Stimulated activated CD8-positive, alpha-beta memory T cell treated with anti-CD3 and anti-CD28 coated beads, Interleukin-15, amount 100 ng/mL, for 1 hour (primary cell): ENCODE measurements around the gene AP1AR.
"Not testable (repeated sequence)": the region's sequence is repeated elsewhere in the genome, so short reads cannot be mapped to it uniquely, and the experiment has no call there.

ENCODE experiments used
- DNase-seq: peaks from one replicate; pipeline ENCODE4 v3.0.0-alpha.2; 2020; ENCODE audit warnings: low read depth

AP1AR gene

DNA sequence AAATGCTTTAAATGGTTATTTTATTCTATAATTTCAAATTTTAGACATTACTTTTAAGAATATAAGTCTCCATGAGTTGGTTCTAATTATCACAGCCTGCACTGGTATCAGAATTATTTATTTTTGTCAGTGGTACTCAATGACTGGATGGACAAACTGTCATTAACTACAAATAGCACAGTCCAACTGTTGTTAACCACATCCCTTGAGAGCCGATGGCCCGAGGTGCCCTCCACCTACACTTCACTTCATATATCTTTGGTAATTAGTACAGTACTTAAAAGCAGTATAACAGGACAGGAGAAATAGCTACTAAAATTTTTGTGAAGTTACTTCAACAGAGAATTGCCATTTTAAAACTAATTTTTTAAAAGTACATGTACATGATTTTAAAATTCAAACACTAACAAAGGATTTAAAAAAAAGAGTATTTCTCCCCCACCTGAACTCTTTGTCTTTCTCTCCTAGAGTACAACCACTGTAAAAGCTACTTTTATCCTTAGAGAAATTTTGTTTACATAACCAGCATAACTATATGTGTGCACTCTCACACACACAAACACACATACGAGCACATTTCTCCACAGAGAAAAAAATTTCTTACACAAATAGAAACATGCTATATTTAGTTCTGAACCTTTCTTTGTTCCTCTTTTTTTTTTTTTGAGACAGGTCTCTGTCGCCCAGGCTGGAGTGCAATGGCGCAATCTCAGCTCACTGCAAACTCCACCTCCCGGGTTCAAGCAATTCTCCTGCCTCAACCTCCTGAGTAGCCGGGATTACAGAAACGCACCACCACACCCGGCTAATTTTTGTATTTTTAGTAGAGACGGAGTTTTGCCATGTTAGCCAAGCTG lies 47.7 kb downstream of the AP1AR start:
- no peak for DNase-seq

GRCh38 chr4:112279882-112280315 lies 48.3 kb downstream of the AP1AR start:
- no peak for DNase-seq

DNA sequence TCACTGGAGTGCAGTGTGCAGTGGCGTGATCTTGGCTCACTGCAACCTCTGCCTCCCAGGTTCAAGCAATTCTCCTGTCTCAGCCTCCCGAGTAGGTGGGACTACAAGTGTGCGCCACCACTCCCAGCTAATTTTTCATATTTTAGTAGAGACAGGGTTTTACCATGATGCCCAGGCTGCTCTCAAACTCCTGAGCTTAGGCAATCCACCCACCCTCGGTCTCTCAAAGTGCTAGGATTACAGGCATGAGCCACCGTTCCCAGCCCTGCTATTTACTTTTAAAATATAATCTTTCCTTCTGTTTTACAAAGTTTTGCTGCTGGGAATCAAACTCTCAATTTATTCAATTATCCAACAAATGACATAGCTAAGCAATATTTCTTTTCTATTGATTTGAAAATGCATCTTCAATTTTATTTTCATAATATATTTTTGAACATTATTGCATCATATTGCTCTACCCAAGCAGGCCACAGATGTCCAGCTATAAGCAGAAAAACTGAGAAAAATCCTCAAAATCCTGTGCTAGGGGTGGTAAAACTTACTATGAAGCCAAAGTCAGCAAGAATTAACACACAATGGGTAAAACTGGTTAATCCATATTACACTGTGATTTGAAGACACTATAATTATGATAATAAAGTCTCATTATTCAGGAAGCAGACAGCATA lies 48.9 kb downstream of the AP1AR start:
- no peak for DNase-seq

DNA sequence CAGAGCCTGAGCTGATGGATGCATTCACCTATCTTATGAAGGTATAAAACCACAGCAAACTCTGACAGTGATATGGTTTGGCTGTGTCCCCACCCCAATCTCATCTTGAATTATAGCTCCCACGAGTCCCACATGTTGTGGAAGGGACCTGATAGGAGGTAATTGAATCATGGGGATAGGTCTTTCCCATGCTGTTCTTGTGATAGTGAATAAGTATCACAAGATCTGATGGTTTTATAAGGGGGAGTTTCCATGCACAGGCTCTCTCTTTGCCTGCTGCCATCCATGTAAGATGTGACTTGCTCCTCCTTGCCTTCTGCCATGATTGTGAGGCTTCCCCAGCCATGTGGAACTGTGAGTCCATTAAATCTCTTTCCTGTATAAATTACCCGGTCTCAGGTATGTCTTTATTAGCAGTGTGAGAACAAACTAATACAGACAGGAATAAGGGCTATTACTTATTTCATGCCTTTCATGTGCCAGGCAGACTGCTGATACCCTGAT lies 50.4 kb downstream of the AP1AR start:
- not testable (repeated sequence) for DNase-seq

DNA sequence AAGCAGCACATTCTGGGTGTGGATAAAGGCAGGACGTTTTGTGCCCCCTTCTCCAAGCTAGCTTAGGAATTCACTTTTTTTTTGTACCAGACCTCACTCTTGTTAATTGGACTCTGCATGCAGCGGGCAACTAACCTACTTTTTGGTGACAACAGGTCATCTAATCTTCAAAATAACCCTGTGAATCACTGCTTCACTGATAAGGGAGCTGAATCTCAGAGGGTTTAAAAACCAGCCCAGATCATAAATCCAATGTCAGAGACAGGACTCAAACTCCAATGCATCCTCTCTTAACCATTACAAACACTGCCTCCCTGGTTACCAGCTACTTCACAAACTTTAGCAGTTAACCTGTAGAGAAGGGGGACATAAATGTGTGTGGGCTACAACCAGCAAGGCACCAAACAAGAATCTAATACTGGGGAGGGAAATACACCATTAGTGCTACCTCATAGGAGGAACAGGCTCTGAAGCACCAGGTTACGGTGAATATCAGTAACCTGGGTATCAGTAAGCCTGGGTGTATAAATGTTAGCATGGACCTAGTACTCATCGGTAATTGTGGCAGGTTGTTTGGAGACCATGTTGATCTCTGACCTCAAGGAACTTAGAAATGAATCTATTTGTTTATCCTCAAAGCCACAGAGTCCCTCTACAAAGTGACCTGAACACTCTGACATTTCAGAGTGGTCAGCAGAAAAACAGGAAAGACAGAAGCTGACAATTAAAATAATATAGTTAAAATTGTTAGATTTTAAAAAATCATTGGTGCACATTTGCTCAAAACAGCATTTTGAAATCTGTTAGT lies 51.5 kb downstream of the AP1AR start:
- no peak for DNase-seq

DNA sequence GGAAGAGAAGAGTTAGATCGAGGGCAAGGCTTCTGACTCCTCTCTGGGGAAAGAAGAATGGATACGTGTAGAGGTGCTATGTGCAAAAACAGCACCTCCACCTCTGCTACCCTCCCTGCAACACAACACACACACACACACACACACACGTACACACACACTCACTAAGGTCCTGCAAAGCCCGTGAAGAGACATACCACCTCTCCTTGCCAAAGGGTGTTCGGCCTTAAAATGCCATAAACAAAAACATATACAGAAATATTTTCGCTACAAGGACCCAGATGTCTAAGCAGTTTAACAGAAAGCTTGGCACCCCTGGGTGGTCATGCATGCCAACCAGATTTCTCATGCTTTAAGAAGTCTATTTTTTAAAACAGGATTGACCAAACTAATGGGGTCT lies 52.6 kb downstream of the AP1AR start:
- DNase-seq: no peak

- no peak for DNase-seq
Observed at GRCh38 chr4:112284662-112285411, 53.2 kb downstream of the AP1AR start.

- DNase-seq: no peak
Observed at GRCh38 chr4:112287258-112287989, 55.8 kb downstream of the AP1AR start.

- DNase-seq: no peak
Observed at GRCh38 chr4:112288455-112288854, 56.9 kb downstream of the AP1AR start.

- no peak for DNase-seq
Observed at GRCh38 chr4:112289407-112290253, 58.0 kb downstream of the AP1AR start.

DNA sequence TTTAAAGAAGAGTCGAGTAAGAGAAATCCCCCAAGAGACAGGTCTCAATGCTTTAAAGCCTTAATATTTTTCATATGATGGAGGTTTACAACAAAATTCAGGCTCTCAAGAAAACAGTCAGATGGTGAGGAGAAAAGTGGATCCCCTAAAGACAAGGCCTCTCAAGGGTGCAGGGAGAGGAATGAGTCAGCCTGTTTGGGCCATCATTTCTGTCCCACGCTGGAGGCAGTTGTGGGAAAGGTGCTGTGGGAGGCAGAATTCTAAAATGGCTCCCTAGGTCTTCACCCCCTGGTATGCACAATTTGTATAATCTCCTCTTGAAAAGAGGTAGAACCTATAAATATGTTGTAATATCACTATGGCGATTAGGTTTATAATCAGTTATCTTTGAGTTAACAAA lies 58.8 kb downstream of the AP1AR start:
- DNase-seq: no peak

DNA sequence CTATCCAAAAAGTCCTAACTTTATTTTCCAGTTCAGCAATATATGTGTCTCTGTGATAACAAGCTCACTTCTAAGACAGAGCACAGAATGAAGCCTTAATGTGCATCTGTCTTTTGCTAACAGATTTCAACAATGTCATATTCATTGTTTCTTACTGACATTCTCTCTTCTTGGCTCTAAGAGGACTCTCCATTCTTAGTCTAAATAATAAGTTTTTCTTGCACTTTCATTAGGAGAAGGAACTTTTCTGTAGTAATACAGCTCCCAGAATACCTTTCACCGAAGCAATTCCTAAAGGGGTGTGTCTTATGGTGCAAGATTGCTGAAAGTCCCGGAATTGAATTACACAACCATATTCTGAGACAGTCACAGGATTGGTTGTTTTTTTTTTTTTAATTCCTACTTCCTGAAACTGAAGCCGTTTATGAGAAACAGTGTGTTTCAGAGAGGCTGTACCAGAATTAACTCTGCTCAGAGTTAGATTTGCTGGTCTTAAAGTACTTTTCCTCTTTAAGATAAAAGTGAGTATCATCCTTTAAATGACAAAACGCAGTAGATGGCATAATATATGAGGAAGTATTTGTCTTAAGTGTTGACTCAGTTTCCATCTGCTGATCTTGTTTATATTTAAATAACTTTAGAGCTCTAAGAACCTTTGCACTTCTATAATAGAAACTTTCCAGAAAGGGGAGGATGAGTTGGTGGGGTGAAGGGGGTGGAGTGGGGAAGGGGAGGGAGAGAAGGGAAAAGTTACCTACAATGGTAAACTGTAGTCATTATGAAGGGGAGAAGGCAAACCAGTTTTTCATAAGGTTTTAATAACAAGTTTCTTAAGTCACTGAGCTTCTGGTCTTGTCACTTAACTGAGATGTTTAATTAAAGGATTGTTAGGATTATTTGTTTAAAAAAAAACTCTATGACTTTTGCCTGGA lies 65.6 kb downstream of the AP1AR start, which contains the start of gene ALPK1:
Gene ALPK1, plus strand, starts transcription at position 421 of the 932 bp plus-strand sequence.
- no peak for DNase-seq

- DNase-seq: no peak
Observed at GRCh38 chr4:112299721-112300120, 68.1 kb downstream of the AP1AR start.

- no peak for DNase-seq
Observed at GRCh38 chr4:112302320-112303274, 71.0 kb downstream of the AP1AR start.

- DNase-seq: not testable (repeated sequence)
Observed at GRCh38 chr4:112305477-112305876, 73.9 kb downstream of the AP1AR start.

DNA sequence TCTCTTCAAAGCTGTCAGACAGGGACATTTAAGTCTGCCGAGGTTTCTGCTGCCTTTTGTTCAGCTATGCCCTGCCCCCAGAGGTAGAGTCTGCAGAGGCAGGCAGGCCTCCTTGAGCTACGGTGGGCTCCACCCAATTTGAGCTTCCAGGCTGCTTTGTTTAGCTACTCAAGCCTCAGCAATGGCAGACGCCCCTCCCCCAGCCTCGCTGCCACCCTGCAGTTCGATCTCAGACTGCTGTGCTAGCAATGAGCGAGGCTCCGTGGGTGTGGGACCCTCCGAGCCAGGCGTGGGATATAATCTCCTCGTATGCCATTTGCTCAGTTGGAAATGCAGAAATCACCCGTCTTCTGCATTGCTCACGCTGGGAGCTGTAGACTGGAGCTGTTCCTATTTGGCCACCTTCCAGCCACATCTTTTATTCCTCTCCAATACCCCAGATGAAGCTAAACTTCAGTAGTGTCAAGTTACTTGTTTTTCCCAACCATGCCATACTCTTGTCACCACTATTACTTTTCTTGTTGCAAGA lies 77.7 kb downstream of the AP1AR start:
- not testable (repeated sequence) for DNase-seq

- DNase-seq: no peak
Observed at GRCh38 chr4:112311516-112311915, 79.9 kb downstream of the AP1AR start.
